ENCODE measurements around the gene S100A16. TPM values are rescaled to one million over a fixed set of nuclear protein-coding genes. Genes with fewer than 3 reads are reported as not detected.

S100A16 gene
- total RNA-seq, 2 experiments from 2014 or later, result not detected

DNA sequence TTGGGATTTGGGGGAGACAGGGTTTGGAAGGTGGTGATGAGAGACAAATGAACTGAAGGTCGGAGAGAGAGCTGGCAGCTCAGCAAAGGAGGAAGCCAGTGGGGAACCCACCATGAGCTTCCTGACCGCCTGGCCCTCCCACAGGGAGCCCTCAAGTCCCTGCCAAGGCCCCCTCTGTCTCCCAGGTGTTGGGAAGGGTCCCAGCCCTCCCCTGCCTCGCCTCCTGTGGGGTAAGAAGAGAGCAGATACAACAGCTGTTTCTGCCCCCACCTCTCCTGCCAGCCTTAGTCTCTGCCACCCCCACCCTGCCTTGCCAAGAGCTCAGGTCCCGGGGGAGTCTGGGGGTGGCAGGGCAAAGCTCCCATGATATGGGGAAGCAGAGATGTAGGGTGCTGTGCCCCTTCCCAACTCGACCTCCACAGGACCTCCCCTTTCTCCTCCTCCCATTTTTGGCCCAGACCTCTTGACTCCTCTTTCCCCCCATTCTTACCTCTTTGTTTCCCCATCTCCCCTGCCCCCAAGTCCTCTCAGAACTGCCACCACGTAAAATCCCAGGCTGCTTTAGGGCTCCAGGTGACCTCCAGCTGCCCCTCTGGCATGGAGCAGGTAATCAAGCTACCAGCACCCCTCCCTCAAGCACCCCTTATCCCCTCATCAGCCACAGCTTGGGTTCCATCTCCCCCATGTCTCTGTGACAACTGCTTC, 15.9 kb upstream of the S100A16 start:
- ChIA-PET POLR2A (no interaction called here), CTCF (ENCODE audit: unreplicated experiment) (interaction anchor here (0.6 to 1.9 kb wide), 2 partner anchors 56 to 276 kb away, joined by 3 to 6 read pairs; no protein-coding TSS in a partner anchor)
- H3K9me2 ChIP-seq (ENCODE audit: insufficient read depth, low read length), result no peaks in the 10 kb centered on the region
- intact Hi-C loops (cut with micrococcal nuclease; ENCODE audit: unreplicated experiment), result no loop called here
- H4K20me1 ChIP-seq (ENCODE audit: insufficient read depth, low read length), result no peaks in the 10 kb centered on the region
- no peak overlapping the region for H3K27ac ChIP-seq (ENCODE audit: low read depth, low read length, poor library complexity, severe bottlenecking)
- H3K9me3 ChIP-seq (ENCODE audit: low read length), result no peaks in the 10 kb centered on the region
- peaks cover 16% of the 10 kb centered on the region for H3K4me1 ChIP-seq (ENCODE audit: insufficient read depth, low read length, poor library complexity, severe bottlenecking)
- no peak overlapping the region for H3K4me3 ChIP-seq (ENCODE audit: low read depth, low read length, poor library complexity, severe bottlenecking)
- TF ChIP-seq, protein P1, sequence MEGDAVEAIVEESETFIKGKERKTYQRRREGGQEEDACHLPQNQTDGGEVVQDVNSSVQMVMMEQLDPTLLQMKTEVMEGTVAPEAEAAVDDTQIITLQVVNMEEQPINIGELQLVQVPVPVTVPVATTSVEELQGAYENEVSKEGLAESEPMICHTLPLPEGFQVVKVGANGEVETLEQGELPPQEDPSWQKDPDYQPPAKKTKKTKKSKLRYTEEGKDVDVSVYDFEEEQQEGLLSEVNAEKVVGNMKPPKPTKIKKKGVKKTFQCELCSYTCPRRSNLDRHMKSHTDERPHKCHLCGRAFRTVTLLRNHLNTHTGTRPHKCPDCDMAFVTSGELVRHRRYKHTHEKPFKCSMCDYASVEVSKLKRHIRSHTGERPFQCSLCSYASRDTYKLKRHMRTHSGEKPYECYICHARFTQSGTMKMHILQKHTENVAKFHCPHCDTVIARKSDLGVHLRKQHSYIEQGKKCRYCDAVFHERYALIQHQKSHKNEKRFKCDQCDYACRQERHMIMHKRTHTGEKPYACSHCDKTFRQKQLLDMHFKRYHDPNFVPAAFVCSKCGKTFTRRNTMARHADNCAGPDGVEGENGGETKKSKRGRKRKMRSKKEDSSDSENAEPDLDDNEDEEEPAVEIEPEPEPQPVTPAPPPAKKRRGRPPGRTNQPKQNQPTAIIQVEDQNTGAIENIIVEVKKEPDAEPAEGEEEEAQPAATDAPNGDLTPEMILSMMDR (conservative IDR thresholded peaks at IDR 0.05; ENCODE audit: low read length), result no peak
- no peak for TF ChIP-seq EZH2phosphoT487 (IDR thresholded peaks at IDR 0.05; ENCODE audit: borderline replicate concordance, low read depth, low read length)
- H2AFZ ChIP-seq (ENCODE audit: low read length), result no peak overlapping the region
- no peaks in the 10 kb centered on the region for H3K36me3 ChIP-seq (ENCODE audit: insufficient read depth, low read length)
- no peaks in the 10 kb centered on the region for H3K79me2 ChIP-seq (ENCODE audit: insufficient read depth, low read depth, low read length)
- no TSS peak for BruUV-seq (replicated peaks)
- no peak for DNase-seq (ENCODE audit: low spot score)
- no peak overlapping the region for H3K4me2 ChIP-seq (ENCODE audit: low read length)

DNA sequence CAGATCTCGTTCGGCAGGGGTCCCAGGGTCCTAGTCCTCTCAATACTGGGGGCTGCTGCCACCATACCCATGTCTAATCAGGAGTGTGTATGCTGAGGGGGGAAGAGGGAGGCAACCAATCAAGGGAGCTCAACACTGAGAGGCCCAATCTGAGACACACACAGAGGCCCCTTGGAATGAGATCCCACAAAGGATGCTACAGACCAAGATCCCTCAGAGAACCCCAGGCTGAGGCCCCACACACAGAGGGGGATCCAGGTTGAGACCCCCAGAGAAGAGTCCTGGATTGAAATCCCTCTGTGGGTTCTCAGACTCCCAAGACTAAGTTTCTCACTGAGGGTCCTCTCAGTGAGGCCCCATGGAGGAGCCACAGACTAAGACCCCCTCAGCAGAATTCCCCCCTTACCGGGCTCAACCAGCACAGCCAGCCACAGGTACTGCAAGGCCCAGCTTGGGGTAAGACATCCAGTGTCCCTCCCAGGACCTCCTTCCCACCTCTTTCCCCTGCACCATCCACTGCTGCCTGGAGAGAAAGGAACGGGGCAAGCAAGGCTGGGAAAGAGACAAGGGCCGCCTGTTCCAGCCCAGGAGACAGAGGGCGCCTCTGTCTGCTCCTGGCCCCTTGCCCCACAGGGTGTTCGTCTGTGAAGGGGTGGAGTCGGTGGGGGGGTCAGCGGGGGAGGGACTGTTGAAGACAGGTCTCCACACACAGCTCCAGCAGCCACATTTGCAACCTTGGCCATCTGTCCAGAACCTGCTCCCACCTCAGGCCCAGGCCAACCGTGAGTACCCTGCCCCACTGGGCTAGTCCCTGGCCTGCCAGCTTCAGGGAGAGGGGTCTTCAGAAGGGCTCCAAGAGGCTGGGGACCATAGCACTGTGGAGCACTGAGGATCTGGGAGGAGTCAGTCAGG, 15.0 kb upstream of the S100A16 start, which contains the start of gene S100A1:
TSS of gene S100A1 (plus strand) at position 720 of the 912 bp plus-strand sequence. CDS start 2,088 bp downstream, outside the sequence.
- no peak for TF ChIP-seq EZH2phosphoT487 (IDR thresholded peaks at IDR 0.05; ENCODE audit: borderline replicate concordance, low read depth, low read length)
- TF ChIP-seq, protein P1 (conservative IDR thresholded peaks at IDR 0.05; ENCODE audit: low read length), result peak; percentile 2; the same call in 1 of the 2 replicates
- H3K4me3 ChIP-seq (ENCODE audit: low read depth, low read length, poor library complexity, severe bottlenecking), result peak within 1 kb of the TSS; percentile 26
- CTCF ChIA-PET (ENCODE audit: unreplicated experiment), result interaction anchor here (1.9 kb wide), 1 partner anchor 56 kb away, joined by 6 read pairs; no protein-coding TSS in a partner anchor
- peak within 1 kb of the TSS; percentile 39; the same call in 1 of the 2 replicates for H3K4me2 ChIP-seq (ENCODE audit: low read length)
- no peaks in the 10 kb centered on the region for H3K9me3 ChIP-seq (ENCODE audit: low read length)
- POLR2A ChIA-PET, result interaction anchor here (0.9 to 1.2 kb wide), 2 partner anchors 9 to 23 kb away, joined by 3 read pairs; no protein-coding TSS in a partner anchor
- no peak within 1 kb of the TSS for H3K27ac ChIP-seq (ENCODE audit: low read depth, low read length, poor library complexity, severe bottlenecking)
- no peaks in the 10 kb centered on the region for H3K36me3 ChIP-seq (ENCODE audit: insufficient read depth, low read length)
- peak within 1 kb of the TSS; percentile 61; the same call in 1 of the 2 replicates for H2AFZ ChIP-seq (ENCODE audit: low read length)
- H3K9me2 ChIP-seq (ENCODE audit: insufficient read depth, low read length), result no peaks in the 10 kb centered on the region
- no peaks in the 10 kb centered on the region for H4K20me1 ChIP-seq (ENCODE audit: insufficient read depth, low read length)
- DNase-seq (ENCODE audit: low spot score), result no peak
- no peaks in the 10 kb centered on the region for H3K79me2 ChIP-seq (ENCODE audit: insufficient read depth, low read depth, low read length)
- intact Hi-C loops (cut with micrococcal nuclease; ENCODE audit: unreplicated experiment), result no loop called here
- no TSS peak for BruUV-seq (replicated peaks)
- peaks cover 16% of the 10 kb centered on the region for H3K4me1 ChIP-seq (ENCODE audit: insufficient read depth, low read length, poor library complexity, severe bottlenecking)
